ENCODE results near the gene CBFB.

The CBFB gene

DNA sequence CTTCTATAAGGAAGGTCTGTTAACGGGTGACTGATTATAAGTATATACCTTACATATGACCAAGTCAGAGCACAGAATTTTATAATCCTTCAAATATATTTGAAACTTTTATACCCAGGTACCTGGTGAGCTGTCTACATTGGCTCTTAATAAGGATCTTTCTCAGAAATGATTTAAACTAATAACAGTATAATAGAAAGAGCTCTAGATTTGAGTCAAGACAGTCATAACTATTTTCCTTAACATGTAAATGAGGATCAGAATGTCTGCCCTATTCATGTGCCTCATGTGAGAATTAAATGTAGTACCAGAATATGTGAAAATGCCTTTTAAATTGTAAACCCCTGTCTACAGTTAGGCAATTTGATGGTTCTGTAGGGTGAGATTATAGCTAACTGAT, 14.5 kb downstream of the CBFB start:
- no peak for DNase-seq

DNA sequence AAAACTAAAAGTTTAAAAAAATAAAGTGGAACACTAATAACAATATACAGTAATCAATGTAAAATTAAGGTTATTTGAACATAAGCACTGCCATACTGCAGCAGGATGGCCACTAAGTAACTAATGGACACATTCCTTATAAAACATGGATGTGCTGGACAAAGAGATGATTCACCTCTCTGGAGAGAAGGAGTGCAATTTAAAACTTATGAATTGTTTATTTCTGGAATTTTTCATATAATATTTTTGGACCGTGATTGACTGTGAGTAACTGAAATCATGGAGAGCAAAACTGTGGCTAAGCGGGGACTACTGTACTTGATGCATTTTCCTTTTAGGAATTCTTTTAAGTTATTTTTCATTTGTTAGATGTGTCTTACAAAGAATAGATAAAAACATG, 21.8 kb downstream of the CBFB start:
- no peak for DNase-seq

DNA sequence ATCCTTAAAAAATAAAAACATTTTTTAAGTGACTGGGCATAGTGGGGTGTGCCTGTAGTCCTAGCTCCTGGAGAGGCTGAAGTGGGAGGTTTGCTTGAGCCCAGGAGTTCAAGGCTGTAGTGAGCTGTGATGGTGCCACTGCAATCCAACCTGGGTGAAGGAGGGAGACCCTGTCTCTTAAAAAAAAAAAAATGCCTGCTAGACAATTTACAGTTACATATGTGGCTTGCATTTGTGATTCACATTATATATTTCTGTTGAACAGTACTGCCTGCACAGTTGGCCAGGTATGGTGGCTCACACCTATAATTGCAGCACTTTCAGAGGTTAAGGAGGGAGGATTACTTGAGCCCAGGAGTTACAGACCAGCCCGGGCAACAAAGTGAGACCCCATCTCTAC, 23.4 kb downstream of the CBFB start:
- DNase-seq = no peak

DNA sequence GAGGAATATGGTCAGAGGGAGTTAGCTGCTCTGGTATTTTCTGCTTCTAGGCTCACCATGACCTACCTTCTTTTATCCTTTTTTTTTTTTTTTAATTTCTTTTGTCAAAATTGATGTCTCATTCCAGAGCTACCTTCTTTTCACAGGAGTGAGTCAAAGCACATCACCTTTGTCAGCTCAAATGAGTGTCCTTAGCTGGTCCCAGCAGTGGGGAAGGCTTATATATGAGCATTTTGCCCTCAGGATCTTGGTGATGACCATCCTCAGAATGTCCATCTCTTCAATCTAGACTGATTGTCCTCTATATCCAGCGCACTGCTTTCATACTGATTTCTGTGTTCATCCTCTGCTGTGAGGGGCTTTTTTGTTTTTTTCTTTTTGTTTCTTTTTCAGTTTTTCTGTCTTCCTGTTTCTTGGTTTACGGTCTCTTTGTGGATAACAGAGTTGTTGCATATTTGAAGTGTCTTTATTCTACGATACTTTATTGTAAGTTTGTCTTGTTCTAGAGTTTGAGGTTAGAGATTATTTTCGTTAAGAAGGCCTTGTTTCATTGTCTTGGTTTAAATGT, 24.9 kb downstream of the CBFB start:
- no peak for DNase-seq

DNA sequence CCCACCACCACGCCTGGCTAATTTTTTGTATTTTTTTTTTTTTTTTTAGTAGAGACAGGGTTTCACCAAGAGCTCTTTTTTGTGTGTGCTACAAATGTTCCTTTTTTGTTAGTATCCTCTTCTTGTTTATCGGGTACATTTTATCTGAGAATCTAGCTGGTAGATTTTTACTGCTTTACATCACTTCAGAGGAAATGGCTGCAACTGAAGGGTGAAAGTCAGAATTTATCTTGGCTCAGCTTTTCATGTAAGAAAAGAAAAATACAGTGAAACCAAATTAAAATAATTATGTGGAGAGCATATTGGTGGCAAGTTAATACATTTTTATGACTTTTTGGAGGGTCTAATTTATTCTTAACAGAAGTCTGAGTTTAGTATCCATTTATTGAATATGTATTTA, 26.0 kb downstream of the CBFB start:
- no peak for DNase-seq

DNA sequence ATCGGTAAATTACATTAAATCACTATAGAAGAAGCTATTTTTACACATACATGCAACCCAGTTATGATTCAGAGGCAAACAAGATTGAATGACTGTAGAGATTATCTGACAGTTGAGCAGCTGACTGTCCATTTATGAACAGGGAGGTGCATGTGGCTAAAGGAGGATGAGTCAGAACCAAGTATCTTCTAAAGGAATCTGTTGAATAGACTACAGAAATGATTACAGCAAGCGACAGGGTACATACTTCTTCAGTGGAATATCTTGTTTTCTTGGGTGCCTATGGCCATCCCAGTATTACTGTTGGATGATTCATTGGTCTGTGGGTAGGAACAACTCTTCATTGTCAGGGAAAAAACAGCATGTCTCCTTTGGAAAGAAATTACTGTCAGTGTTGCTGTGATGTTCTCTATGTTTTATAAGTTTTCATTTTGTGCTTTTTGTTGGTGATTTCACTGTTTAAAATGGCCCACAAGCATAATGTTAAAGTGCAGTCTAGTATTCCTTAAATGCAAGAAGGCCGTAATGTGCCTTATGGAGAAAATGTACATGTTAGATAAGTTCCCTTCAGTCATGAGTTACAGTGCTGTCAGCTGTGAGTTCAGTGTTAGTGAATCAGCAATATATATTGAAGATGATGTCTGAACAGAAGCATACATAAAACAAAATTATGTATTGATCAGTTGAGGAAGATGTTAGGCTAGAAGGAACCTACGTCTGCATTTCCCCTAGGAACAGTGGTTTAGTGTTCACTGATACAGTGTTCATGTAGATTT, 27.0 kb downstream of the CBFB start:
- DNase-seq = no peak

DNA sequence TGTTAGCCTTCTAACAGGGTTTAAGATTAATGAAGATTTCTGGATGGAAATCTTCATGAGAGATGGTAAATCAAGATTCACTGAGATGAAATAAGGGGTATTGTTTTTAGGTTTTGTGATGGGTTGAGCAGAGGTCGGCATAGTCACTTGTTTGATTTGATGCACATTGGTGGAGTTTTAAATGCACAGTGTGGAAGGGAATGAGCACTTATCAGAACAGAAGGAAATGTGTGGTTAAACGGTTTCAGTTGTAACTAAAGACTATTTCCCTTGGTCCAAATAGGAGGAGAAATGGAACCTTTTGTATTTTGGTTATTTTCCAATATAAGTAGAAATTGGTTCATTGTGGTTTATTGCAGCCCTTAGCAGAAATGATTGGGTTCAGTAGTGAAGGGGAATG, 34.1 kb downstream of the CBFB start:
- DNase-seq = no peak

DNA sequence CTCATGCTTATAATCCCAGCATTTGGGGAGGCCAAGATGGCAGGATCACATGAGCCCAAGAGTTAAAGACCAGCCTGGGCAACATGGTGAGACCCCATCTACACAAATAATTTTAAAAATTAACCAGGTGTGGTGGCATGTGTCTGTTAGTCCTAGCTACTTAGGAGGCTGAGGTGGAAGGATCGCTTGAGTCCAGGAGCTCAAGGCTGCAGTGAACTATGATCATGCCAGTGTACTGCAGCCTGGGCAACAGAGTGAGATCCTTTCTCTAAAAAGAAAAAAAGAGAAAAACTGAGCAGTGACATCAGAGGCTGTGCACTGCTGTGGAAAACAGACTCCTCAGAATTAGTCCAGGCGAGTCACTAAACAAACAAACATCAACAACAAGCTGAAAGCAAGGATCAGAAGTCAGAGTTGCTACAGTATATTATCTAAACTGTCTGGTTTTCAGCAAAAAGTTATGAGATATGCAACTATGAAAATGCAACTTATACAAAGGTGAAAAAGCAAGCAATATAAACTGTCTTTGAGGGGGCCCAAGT, 39.3 kb downstream of the CBFB start:
- no peak for DNase-seq

DNA sequence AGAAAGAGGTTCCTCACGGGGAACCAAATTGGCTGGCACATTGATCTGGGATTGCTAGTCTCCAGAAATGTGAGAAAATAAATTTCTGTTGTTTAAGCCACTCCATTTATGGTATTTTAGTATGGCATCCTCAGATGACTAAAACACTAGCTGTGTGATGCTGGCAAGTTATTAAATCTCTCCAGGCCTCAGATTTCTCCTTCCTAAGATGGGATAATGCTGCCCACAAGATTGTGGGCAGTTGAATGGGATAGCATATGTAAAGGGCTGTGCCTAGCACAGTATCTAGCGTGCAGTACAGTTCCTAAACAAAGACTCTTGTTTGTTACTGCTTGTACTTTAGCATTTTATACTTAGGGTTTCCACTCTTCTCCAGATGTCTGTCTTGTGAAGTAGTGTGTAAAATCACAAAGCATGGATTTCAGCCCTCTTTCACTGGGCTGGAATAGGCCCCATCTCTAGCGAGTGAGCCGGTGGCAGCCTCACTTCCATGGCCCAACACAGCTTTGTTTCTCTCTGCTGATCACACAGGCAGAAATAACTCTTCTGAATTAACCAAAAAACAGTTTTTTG, 42.6 kb downstream of the CBFB start:
- DNase-seq = no peak

DNA sequence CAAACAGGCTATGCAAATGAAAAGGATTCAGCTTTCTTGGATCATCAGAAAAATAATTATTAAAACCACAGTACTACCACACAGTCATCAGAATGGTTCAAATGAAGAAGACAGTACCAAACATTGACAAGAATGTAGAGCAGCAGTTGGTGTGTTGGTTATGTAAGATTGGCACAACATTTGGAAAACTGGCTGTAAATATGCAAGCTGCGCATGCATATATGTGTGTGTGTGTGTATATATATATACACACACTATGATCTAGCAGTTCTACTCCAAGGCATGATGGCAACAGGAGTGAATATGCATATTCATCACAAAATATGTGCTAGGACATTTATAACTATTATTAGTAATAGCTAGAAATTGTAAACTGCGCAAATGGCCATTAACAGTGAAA, 46.4 kb downstream of the CBFB start:
- DNase-seq = no peak

DNA sequence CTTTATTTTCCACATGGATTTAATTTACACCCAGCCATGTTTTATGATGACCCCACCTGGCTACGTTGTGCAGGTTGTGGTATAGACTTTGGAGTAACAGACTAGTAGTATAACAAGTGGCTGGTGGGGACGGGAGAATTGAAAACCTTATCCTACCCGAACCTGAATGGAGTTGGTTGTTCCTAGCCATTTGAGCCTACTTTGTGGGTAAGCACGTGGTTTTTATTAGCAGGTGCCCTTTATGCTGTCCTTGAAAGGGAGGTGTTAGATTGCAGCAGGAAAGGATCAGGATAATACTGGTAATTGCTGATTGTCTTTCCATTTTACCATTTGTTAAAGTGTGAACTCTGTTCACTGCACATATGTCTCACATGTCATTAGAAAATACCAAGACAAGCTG, 48.9 kb downstream of the CBFB start:
- DNase-seq = no peak

DNA sequence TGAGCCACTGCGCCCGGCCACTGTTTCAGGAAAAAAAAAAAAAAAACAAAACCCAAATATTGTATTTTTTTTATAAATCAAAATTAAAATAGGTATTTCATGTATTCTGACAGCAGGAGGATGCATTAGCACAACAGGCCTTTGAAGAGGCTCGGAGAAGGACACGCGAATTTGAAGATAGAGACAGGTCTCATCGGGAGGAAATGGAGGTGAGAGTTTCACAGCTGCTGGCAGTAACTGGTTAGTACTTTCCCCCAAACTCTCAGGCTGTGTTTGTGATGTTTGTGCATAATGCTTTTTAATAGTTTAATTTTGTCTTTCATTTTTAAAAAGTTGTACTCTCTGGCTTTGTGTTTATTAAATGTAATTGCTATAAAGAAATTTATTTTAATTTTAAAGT, 53.2 kb downstream of the CBFB start:
- DNase-seq = no peak

DNA sequence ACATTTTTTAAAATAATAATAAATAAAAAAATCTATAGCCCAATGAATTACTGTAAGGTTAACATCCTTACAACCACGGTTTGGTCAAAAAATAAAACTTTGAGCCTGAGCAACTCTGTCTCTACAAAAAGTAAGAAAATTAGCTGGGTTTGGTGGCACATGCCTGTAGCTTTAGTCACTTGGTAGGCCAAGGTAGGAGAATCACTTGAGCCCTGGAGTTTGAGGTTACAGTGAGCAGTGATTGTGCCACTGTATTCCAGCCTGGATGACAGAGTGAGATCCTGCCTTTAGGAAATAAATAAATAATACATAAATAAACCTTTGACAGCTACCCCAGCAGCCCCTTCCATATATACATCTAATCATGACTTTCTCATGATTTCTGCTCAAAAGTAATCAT, 53.9 kb downstream of the CBFB start:
- DNase-seq = no peak

DNA sequence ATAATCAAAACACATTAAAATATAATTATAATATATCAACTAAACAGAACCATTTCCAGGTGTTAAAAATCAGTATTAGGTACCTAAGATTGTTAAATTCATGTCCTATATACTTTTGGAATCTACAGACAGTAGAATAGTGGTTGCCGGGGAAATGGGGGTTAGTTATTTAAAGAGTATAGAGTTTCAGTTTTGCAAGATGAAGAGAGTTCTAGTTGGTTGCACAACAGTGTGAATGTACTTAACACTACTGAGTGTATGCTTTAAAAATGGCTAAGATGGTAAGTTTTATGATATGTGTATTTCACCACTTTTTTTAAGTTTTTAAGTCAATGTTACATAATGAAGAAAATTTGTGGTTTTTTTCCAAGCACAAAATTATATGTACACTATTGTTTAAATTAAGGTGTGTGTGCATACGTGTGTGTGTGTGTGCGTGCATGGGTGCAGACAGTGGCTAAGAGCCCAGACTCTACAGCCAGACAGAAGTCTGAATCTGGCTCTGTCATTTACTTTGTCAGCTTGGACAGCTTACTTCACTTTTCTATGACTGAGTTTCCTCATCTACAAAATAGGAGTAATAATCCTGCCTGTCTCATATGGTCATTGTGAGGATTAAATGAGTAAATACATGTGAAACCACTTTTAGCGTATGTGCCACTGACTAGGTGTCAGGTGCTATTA, 55.5 kb downstream of the CBFB start:
- DNase-seq = no peak

DNA sequence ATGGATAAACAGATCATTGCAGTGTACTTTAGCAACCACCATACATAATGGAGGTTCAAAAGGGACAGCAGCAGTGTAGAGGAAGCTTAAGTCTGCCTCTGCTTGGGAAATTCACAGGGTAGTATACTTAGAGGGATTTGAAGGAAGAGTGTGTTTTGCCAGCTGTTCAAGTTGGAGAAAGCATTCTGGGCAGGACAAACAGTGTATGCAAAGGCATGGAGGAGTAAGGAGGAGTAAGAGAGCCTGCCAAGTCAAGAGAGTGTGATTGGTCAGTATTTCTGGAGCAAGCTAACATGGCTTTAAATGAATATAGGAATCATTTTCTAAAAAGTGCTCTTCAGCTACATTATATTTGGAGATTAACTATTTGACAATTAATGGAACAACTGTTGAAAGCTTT, 57.9 kb downstream of the CBFB start:
- DNase-seq = no peak

DNA sequence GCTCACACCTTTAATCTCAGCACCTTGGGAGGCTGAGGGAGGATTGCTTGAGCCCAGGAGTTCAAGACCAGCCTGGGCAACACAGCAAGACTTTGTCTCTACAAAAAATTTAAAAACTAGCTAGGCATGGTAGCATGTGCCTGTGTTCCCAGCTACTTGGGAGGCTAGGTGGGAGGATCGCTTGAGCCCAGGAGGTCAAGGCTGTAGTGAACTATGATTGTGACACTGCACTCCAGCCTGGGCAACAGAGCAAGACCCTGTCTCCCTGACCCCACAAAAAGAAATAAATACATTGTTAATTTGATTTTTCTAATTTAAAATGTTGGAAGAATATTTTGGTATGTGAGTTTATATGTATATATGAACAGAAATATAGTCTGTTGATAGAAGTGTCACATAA, 58.3 kb downstream of the CBFB start:
- DNase-seq = no peak

DNA sequence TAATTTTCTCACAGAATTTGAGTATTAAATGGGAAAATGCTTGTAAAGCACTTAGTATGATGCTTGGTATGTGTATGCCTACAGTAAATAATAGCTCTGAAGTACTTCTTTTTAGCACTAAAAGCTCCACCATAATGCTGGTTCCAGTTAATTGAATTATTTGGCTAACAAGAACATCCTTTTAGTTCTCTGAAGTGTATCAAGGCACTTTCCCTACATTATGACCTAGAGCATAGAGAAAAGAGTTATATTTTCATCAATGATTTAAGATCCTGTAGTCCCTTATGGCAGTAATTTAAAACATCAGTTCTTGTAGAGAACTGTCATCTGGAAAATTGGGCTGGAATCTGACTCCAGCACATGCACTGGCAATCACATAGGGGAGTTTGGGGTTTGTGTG, 58.9 kb downstream of the CBFB start:
- DNase-seq = no peak

DNA sequence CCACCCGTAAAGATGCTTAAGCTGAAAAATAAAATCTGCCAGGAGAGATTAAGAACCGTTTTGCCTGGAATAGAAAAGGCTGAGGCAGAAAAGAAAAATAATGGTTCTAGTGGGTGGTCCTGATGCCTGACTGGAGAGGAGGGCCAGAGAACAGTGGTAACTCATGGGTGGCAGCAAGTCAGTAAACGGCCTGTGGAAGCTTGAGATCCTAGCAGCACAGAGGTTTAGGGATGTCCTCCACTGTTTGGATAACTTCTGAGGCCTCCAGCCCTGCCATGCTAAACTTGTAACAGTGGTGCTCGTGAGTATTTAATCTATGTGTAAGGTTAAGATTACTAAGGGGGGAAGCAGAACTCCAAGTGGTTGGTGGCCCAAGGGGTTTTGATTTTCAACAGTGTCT, 59.6 kb downstream of the CBFB start:
- DNase-seq = no peak

DNA sequence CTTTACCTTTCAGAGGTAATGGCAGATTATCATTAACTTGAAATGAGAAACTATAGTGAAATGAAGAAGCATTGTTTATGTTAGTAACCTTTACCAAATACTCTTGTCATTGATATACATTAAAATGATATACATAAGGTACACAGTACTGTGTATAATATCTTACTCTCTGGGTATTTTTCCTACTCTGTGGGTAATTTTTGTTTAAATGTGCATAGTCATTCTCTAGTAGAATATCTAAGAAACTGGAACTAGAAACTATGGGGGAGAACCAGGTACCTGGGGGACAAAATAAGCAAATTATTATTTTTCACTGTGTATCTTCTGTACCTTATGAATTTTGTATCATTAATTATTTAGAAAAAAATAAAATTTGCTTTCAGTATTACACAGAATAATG, 60.2 kb downstream of the CBFB start:
- no peak for DNase-seq

DNA sequence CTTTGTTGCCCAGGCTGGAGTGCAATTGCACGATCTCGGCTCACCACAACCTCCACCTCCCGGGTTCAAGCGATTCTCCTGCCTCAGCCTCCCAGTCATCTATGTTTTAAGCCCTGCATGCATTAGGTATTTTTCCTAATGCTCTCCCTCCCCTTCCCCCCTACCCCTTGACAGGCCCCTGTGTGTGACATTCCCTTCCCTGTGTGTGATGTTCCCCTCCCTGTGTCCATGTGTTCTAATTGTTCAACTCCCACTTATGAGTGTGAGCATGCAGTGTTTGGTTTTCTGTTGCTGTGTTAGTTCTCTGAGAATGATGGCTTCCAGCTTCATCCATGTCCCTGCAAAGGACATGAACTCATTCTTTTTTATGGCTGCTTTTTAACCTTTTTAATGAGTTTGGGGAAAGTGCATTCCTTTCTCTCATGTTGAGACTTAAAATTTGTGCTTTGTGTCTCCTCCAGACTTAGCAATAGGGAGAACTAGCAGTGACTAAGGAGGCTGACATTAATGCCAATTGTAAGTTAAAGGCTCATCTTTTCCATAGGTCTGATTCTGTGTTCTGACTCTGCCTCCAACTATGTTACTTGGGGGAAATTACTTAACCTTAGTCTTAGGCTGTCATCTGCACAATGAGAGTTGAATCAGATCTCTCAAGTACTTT, 63.1 kb downstream of the CBFB start:
- DNase-seq = no peak

DNA sequence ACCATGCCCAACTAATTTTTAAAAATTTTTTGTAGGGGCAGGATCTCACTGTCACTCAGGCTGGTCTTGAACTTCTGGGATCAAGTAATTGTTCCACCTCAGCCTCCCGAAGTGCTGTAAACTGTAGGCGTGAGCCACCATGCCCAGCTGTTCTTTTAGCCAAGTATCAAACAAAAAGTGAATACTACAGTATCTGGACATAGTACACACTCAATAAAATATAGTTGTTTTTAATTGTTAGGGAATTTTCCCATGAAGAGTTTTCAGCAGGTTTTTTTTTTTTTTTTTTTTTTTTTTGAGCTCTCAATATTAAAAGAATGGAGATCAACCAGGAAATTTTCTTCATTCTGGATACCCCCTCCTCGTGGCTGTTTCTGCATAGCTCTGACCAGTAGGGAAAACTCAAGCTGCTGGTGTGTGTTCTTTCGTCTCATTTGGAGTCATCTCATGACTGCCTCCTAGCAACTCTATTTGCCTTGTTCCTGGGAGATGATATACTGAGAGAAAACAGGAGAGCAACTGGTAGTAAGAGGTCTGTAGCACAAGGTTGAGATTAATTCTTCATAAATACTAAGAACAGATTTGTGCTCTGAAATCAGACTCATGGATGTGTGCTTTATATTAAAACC, 64.3 kb downstream of the CBFB start:
- no peak for DNase-seq

DNA sequence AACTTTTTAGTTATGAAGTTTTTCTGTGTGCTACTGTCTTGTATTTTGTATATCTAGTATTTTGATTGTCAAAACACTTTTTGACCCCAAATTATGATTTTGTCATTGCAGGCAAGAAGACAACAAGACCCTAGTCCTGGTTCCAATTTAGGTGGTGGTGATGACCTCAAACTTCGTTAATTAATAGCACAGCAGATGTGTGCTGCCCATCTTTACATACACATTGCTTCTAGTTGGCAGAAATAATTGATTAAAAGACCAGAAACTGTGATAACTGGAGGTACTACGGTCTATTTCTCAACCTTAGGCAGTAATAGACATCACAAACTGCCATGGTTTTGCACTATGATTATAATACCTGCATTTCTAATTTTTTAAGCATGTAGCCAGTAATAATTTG, 69.7 kb downstream of the CBFB start:
- no peak for DNase-seq

All from NCI-H1105 (cell line).